AG09319 (cell line): ENCODE data around the gene PCDH9.

ENCODE experiments used
- DNase-seq: peaks from one replicate; pipeline ENCODE4 v3.0.0-alpha.2; 2010; ENCODE audit warnings: low read depth; ENCODE audit errors: extremely low read depth
- CTCF ChIP-seq: IDR thresholded peaks from 2 replicates; pipeline ENCODE4 v1.5.1; 2011; ENCODE audit warnings: low read depth, mild to moderate bottlenecking, inconsistent platforms, low read length, moderate library complexity

PCDH9 gene

GRCh38 chr13:67062160-67062559 is 168.0 kb downstream of the PCDH9 start:
- DNase-seq = no peak
- TF ChIP-seq CTCF = no peak

- no peak for TF ChIP-seq CTCF
These were observed 168.4 kb downstream of the PCDH9 start for GRCh38 chr13:67061750-67062149.

GRCh38 chr13:67052550-67053490 is 177.3 kb downstream of the PCDH9 start:
- TF ChIP-seq CTCF = no peak
- no peak for DNase-seq

More at GRCh38 chr13:67061750-67062149, 168.4 kb downstream of the PCDH9 start:
- no peak for DNase-seq

- DNase-seq = no peak
- TF ChIP-seq CTCF = no peak
These were observed 180.4 kb downstream of the PCDH9 start for GRCh38 chr13:67049744-67050143.

GRCh38 chr13:67048821-67049150 is 181.3 kb downstream of the PCDH9 start:
- DNase-seq = no peak

GRCh38 chr13:67048084-67048820 is 181.9 kb downstream of the PCDH9 start:
- TF ChIP-seq CTCF = no peak
- DNase-seq = no peak

More at GRCh38 chr13:67048821-67049150, 181.3 kb downstream of the PCDH9 start:
- no peak for TF ChIP-seq CTCF

- no peak for DNase-seq
- TF ChIP-seq CTCF = no peak
These were observed 184.8 kb downstream of the PCDH9 start for GRCh38 chr13:67045357-67045756.
